Large intestine (tissue), 3 donors: Measurements from ENCODE around the gene NT5C3B. TPM values are rescaled to one million over a fixed set of nuclear protein-coding genes. Genes with fewer than 3 reads are reported as not detected.
"Not testable (repeated sequence)": the region's sequence is repeated elsewhere in the genome, so short reads cannot be mapped to it uniquely, and the experiment has no call there.

Experiments used
- DNase-seq, 2 donors: peaks; one replicate each; pipeline versions ENCODE4 v3.0.0 to v3.0.0-alpha.2; 2013
- H3K27ac ChIP-seq: one replicate; pipeline ENCODE4 v1.5.1; 2013; ENCODE audit warnings: low read length
- H3K27me3 ChIP-seq: 2 replicates; pipeline ENCODE4 v1.6.1; 2013; ENCODE audit warnings: low read length; ENCODE audit not compliant: control insufficient read depth, insufficient read depth
- H3K36me3 ChIP-seq: 2 replicates; pipeline ENCODE4 v1.6.1; 2013; ENCODE audit warnings: low read length; ENCODE audit not compliant: control insufficient read depth, insufficient read depth
- H3K4me1 ChIP-seq: one replicate; pipeline ENCODE4 v1.6.1; 2013; ENCODE audit warnings: low read length; ENCODE audit not compliant: control insufficient read depth, insufficient read depth
- H3K4me3 ChIP-seq: one replicate; pipeline ENCODE4 v1.5.1; 2013; ENCODE audit warnings: low read length
- H3K9me3 ChIP-seq: one replicate; pipeline ENCODE4 v1.6.1; 2013; ENCODE audit warnings: mild to moderate bottlenecking, low read depth, low read length, moderate library complexity; ENCODE audit not compliant: control insufficient read depth
- WGBS: methylation state at CpG from one replicate; pipeline ENCODE4 v1.1.5; 2013; ENCODE audit warnings: low lambda C conversion rate; ENCODE audit not compliant: insufficient coverage; 5-methylcytosine and 5-hydroxymethylcytosine counted together
- polyA plus RNA-seq: library from polyadenylated mRNA; unstranded; fragments of 120-200 nt; gene quantifications from one replicate; pipeline ENCODE4 v1.2.1, GENCODE V29; 2013

NT5C3B gene
- polyA plus RNA-seq, 1 donor = 36.7 TPM

DNA sequence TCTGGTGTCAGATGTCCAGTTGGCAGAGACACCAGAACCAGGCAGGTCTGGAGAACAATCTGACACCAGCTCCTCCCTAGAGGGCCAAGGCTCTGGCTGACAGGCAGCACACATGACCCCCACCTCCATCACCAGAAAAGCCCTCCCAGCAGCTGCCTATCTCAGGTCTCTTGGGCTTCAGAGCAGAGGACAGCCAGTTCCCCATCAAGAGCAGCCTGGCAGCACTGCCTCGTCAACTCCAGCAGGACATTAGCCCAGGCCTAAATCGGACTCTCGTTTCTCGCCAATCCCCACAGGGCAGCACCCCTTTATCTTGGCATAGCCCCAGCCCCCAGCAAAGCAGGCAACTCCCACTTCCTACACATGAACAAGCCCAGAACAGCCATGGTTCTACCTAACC, 53.9 kb downstream of the NT5C3B start:
- H3K36me3 ChIP-seq = peaks cover 27% of the 10 kb centered on the region

DNA sequence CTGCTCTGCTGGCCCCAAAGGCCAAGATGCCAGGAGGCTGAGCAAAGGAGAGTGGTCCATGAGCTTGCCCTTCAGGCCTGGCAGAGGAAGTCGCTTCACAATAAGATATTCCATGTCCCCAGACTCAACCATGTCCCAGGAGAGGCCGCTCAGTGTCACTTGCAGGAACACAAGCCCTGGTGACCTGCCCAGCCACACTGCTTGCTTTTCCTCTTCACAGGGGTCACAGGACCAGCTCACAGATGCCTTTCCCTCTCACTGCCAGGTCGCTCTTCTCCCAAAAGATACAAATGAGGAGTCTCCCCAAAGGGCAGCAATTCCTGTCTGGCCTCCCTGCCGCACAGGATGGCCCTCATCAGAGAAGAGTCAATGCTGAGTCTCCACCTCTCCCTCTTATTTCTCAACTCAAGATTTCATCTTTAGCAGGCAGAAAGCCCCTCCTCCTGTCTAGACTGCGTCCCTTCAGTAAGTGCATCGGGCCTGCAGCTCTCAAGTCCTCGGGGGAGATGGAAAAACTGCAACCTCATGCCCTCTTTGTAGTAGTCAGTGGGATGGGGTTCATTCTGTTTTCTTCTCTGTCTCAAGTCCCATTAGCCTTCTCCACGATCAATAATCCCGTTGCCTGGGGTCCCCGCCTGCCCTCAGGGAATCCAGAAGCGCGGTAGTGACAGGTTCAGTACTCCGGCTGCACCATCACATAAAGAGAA, 54.5 kb downstream of the NT5C3B start:
- WGBS = no CpG with 5 or more reads among the region's 13 CpGs
- H3K4me3 ChIP-seq = no peak overlapping the region
- no peak for DNase-seq
- no peaks in the 10 kb centered on the region for H3K9me3 ChIP-seq
- peak overlapping the region; percentile 52 for H3K27ac ChIP-seq
- peaks cover 45% of the 10 kb centered on the region for H3K4me1 ChIP-seq
- H3K36me3 ChIP-seq = peaks cover 30% of the 10 kb centered on the region
- no peaks in the 10 kb centered on the region for H3K27me3 ChIP-seq

More for the DNA sequence above, 53.9 kb downstream of the NT5C3B start:
- Histone ChIP-seq H3K9me3 (no peaks in the 10 kb centered on the region), H3K4me3 (no peak overlapping the region), H3K4me1 (peaks cover 44% of the 10 kb centered on the region), H3K27ac (peak overlapping the region; percentile 52), H3K27me3 (no peaks in the 10 kb centered on the region)
- no peak for DNase-seq
- no CpG with 5 or more reads among the region's 4 CpGs for WGBS

DNA sequence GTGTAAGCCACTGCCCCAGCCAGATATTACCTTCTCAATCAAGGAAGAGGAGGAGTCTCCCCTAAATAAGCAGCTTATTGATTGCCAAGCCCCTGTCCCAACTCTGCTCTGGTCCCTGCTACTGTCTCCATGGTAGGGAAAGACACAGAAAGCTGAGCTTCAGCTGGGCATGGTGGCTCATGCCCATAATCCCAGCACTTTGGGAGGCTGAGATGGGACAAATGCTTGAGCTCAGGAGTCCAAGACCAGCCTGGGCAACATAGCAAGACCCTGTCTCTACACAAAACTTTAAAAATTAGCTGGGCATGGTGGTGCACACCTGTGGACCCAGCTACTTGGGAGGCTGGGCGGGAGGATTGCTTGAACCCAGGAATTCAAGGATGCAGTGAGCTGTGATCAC, 56.1 kb downstream of the NT5C3B start:
- no peak overlapping the region for H3K4me3 ChIP-seq
- H3K36me3 ChIP-seq = peaks cover 46% of the 10 kb centered on the region
- WGBS = no CpG with 5 or more reads among the region's 1 CpG
- peaks cover 61% of the 10 kb centered on the region for H3K4me1 ChIP-seq
- H3K9me3 ChIP-seq = no peaks in the 10 kb centered on the region
- H3K27me3 ChIP-seq = no peaks in the 10 kb centered on the region
- no peak for DNase-seq
- no peak overlapping the region for H3K27ac ChIP-seq

DNA sequence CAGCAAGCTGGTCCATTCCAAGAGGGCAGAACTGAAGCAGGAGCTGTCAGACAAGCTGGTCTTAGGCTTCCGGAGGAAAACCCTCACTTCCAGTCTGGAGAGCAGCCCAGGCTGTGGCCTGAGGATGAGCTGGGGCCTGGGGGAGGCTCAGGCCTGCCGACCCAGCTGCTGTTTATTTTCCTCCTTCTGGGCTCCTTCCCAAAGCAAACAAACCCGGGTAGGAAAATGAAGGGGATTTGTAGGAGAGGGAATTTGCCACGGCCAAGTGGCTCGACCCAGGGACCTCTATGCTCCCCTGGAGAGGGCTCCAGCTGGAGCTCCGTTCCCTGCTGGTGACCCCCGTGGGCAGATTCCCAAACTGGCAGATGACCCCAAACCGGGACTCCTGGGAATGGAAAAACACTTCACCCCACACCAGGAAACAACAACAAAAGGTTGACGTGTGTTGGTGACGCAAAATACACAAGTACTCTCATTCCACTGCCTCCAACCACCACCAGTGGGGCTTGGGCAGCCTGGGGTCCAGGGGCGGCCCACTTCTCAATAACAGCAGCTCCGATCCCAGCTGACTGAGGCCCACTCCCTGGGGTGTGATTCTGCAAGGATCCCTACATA, 58.4 kb downstream of the NT5C3B start:
- Histone ChIP-seq H3K27me3 (no peaks in the 10 kb centered on the region), H3K36me3 (peaks cover 51% of the 10 kb centered on the region), H3K4me1 (peaks cover 68% of the 10 kb centered on the region), H3K4me3 (no peak overlapping the region), H3K9me3 (no peaks in the 10 kb centered on the region), H3K27ac (peak overlapping the region; percentile 86)
- DNase-seq = peak; percentile 66 to 75
- WGBS = no CpG with 5 or more reads among the region's 12 CpGs

DNA sequence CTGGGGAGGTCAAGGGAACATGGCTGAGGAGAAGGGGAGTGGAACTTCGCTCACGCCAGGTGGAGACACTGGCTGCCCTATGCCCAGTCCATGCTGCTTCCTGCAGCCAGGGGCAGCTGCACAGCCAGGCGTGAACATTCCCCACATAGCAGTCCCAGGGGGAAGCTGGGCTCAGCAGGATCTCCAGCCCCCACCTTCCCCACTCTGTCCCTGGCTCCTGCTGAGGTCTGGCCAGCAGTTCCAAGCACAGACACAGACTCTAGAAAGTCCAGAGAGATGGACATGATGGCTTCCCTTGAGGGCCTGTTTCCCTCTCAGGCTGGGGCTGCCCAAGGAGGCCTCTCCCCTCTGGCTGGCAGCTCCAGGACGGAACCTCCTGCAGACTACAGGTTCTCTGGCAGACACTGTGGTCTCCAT, 58.9 kb downstream of the NT5C3B start:
- DNase-seq = no peak
- Histone ChIP-seq H3K4me3 (no peak overlapping the region), H3K36me3 (peaks cover 51% of the 10 kb centered on the region), H3K27me3 (no peaks in the 10 kb centered on the region), H3K9me3 (no peaks in the 10 kb centered on the region), H3K27ac (peak overlapping the region; percentile 86), H3K4me1 (peaks cover 68% of the 10 kb centered on the region)
- WGBS = no CpG with 5 or more reads among the region's 4 CpGs

DNA sequence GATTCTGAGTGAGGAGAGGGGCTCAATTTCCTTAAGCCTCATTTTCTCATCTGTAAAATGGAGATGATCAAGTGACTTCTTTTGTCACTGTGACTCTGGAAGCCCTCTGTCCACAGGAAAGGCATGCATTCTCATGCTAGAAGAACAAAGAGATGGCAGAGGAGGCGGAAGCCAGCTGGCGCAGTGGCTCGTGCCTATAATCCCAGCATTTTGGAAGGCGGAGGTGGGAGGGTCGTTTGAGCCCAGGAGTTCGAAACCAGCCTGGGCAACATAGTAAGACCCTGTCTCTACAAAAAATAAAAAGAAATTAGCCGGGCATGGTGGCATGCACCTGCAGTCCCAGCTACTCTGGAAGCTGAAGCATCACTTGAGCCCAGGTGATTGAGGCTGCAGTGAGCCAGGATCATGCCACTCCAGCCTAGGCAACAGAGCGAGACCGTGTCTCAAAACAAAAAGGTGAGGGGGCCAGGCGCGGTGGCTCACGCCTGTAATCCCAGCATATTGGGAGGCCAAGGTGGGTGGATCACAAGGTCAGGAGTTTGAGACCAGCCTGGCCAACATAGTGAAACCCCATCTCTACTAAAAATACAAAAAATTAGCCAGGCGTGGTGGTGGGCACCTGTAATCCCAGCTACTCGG, 59.7 kb downstream of the NT5C3B start:
- not testable (repeated sequence) for H3K9me3 ChIP-seq, H3K27me3 ChIP-seq, H3K4me3 ChIP-seq, DNase-seq
- H3K27ac ChIP-seq = peak overlapping the region; percentile 95
- no CpG with 5 or more reads among the region's 14 CpGs for WGBS
- H3K4me1 ChIP-seq = peaks cover 68% of the 10 kb centered on the region
- H3K36me3 ChIP-seq = peaks cover 52% of the 10 kb centered on the region

DNA sequence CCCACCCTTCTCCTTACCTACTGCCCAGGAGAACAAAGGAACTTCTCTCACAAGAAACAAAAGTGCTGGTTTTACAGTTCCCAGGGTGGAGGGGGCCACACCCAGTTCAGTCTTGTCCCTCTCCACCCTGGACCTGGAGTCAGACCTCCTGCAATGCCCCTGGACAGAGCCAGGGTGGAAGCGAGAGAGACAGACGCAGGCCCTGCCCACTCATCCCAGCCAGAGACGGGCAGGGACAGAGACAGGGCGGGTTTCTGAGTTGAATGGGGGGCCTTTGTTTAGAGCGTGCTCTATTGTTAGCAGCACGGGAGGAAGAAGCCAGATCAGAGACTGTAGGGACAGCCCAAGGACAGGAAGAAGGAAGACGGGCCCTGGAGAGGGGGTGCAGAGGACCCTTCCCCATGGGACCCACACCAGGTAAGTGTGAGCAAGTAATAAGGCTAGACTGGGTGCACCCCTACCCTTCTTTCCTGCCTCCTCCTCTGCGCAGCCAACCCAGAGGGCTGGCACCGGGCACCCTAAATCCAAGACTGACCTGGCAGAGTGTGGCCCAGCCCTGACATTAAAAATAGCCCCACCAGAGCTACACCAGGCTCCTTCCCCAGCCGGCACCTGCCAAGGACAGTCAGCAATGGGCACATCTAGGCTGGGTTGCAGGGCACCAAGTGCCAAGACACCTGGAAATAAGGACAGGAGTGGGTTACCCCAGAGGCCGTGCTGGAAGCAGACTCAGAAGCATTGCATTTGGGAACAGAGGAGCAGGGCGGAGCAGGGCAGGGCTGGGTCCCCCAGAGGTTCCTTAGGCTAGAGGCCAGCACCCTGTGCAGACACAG, 60.4 kb downstream of the NT5C3B start:
- WGBS = no CpG with 5 or more reads among the region's 12 CpGs
- H3K27ac ChIP-seq = peak overlapping the region; percentile 95
- peaks cover 56% of the 10 kb centered on the region for H3K36me3 ChIP-seq
- H3K27me3 ChIP-seq = no peaks in the 10 kb centered on the region
- H3K4me3 ChIP-seq = no peak overlapping the region
- H3K4me1 ChIP-seq = peaks cover 69% of the 10 kb centered on the region
- DNase-seq = peak in 1 of 2 donors; percentile 52
- no peaks in the 10 kb centered on the region for H3K9me3 ChIP-seq

Other genes starting within 250 kb of the NT5C3B start
- 0.07 TPM for gene KRT14, start 249.3 kb downstream of the NT5C3B start, polyA plus RNA-seq
- not detected for gene KRT16, start 223.5 kb downstream of the NT5C3B start, polyA plus RNA-seq
- gene KRT17, start 211.7 kb downstream of the NT5C3B start, polyA plus RNA-seq = 1.1 TPM
- 791 TPM for gene EIF1, start 147.3 kb downstream of the NT5C3B start, polyA plus RNA-seq
- gene GAST, start 123.9 kb downstream of the NT5C3B start, polyA plus RNA-seq = 0.28 TPM
- 0.39 TPM for gene HAP1, start 101.6 kb downstream of the NT5C3B start, polyA plus RNA-seq
- 172 TPM for gene JUP, start 49.5 kb downstream of the NT5C3B start, polyA plus RNA-seq
- gene P3H4, start 24.3 kb downstream of the NT5C3B start, polyA plus RNA-seq = 15.4 TPM
- 43.2 TPM for gene FKBP10, start 23.2 kb downstream of the NT5C3B start, polyA plus RNA-seq
- gene KLHL10, start 1.6 kb upstream of the NT5C3B start, polyA plus RNA-seq = 0.06 TPM
- 5.6 TPM for gene KLHL11, start 29.2 kb upstream of the NT5C3B start, polyA plus RNA-seq
- 99.7 TPM for gene ACLY, start 82.7 kb upstream of the NT5C3B start, polyA plus RNA-seq
- 0.87 TPM for gene ODAD4, start 94.4 kb upstream of the NT5C3B start, polyA plus RNA-seq
- 47.6 TPM for gene CNP, start 130.6 kb upstream of the NT5C3B start, polyA plus RNA-seq
- 93.0 TPM for gene DNAJC7, start 181.2 kb upstream of the NT5C3B start, polyA plus RNA-seq
- 42.8 TPM for gene NKIRAS2, start 183.9 kb upstream of the NT5C3B start, polyA plus RNA-seq
- 2.4 TPM for gene C17orf113, start 214.4 kb upstream of the NT5C3B start, polyA plus RNA-seq